ENCODE measurements around the gene ZNF287.
"Not testable (repeated sequence)": the region's sequence is repeated elsewhere in the genome, so short reads cannot be mapped to it uniquely, and the experiment has no call there.

GRCh38 chr17:16525556-16525955, 43.4 kb downstream of the ZNF287 start:
- not testable (repeated sequence) for TF ChIP-seq CTCF (IDR thresholded peaks at IDR 0.05); POLR2AphosphoS5 (IDR thresholded peaks at IDR 0.05); POLR2A (IDR thresholded peaks at IDR 0.05; ENCODE audit: low read depth); EP300 (IDR thresholded peaks at IDR 0.05)

All from esophagus muscularis mucosa (tissue), 4 donors.